ENCODE measurements around the gene CUZD1. TPM values are rescaled to one million over a fixed set of nuclear protein-coding genes. Genes with fewer than 3 reads are reported as not detected.

CUZD1 gene
- total and polyA plus RNA-seq, 2 of the 4 experiments (the other 2 are of a cell fraction), result 0.36 to 0.67 TPM

- H3K4me2 ChIP-seq (ENCODE audit: low read depth, low read length), result no peak overlapping the region
- no peak overlapping the region for H2BK120ac ChIP-seq (ENCODE audit: low read depth, low read length)
- no peaks in the 10 kb centered on the region for H3K9me3 ChIP-seq (ENCODE audit: control insufficient read depth, insufficient read depth, low read length)
- no peaks in the 10 kb centered on the region for H3K79me1 ChIP-seq (ENCODE audit: low read depth in 1 of 2, low read length in 2 of 2)
- H3K4ac ChIP-seq (ENCODE audit: low read depth, low read length), result no peak overlapping the region
- ATAC-seq (ENCODE audit: low read depth) (no peak), DNase-seq (no peak)
- H3K18ac ChIP-seq (ENCODE audit: low read depth, low read length), result no peak overlapping the region
- BruUV-seq (replicated peaks), result no TSS peak
- no peak overlapping the region for H3K23ac ChIP-seq (ENCODE audit: low read depth, low read length)
- no peaks in the 10 kb centered on the region for H4K20me1 ChIP-seq (ENCODE audit: insufficient read depth, low read length)
- POLR2A ChIA-PET (ENCODE audit: unreplicated experiment), result no interaction called here
- H2AK9ac ChIP-seq (replicated peaks; ENCODE audit: low read depth, low read length, poor library complexity), result no peak overlapping the region
- dilution Hi-C loops (cut with HindIII; ENCODE audit: low sequenced_read_pairs, unreplicated experiment), result no loop called here
- in situ Hi-C loops (cut with MboI; ENCODE audit: low sequenced_read_pairs), result no loop called here
- no peak overlapping the region for H2BK20ac ChIP-seq (ENCODE audit: low read depth, low read length)
- no peak overlapping the region for H2AK5ac ChIP-seq (ENCODE audit: low read depth, low read length)
- H3K27me3 ChIP-seq (ENCODE audit: control insufficient read depth, insufficient read depth, low read length), result peaks cover 2% of the 10 kb centered on the region
- H3K4me1 ChIP-seq (ENCODE audit: control insufficient read depth, insufficient read depth, low read length), result no peaks in the 10 kb centered on the region
- no peaks in the 10 kb centered on the region; the same call in 1 of the 2 replicates for H3K36me3 ChIP-seq (ENCODE audit: control insufficient read depth, insufficient read depth, low read length)
- no peak overlapping the region for H3K9ac ChIP-seq (ENCODE audit: low read depth, low read length)
- no peak overlapping the region for H3K56ac ChIP-seq (ENCODE audit: extremely low read depth, insufficient read depth, low read length)
- CTCF ChIA-PET, result no interaction called here
- no peak for TF ChIP-seq MAZ (IDR thresholded peaks at IDR 0.05; ENCODE audit: borderline replicate concordance, low read depth, low read length)
- TF ChIP-seq SMC3 (IDR thresholded peaks at IDR 0.05; ENCODE audit: low read depth, low read length), result no peak
- no peak for TF ChIP-seq RAD21 (IDR thresholded peaks at IDR 0.05; ENCODE audit: low read length)
- no peak for TF ChIP-seq POLR2A (IDR thresholded peaks at IDR 0.05; ENCODE audit: low read depth, low read length)
- TF ChIP-seq, protein P1, sequence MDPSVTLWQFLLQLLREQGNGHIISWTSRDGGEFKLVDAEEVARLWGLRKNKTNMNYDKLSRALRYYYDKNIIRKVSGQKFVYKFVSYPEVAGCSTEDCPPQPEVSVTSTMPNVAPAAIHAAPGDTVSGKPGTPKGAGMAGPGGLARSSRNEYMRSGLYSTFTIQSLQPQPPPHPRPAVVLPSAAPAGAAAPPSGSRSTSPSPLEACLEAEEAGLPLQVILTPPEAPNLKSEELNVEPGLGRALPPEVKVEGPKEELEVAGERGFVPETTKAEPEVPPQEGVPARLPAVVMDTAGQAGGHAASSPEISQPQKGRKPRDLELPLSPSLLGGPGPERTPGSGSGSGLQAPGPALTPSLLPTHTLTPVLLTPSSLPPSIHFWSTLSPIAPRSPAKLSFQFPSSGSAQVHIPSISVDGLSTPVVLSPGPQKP (IDR thresholded peaks at IDR 0.05; ENCODE audit: borderline replicate concordance, low read depth, low read length), result no peak
- TF ChIP-seq RFX5 (IDR thresholded peaks at IDR 0.05; ENCODE audit: low read depth, low read length), result no peak
- TF ChIP-seq, protein P2, sequence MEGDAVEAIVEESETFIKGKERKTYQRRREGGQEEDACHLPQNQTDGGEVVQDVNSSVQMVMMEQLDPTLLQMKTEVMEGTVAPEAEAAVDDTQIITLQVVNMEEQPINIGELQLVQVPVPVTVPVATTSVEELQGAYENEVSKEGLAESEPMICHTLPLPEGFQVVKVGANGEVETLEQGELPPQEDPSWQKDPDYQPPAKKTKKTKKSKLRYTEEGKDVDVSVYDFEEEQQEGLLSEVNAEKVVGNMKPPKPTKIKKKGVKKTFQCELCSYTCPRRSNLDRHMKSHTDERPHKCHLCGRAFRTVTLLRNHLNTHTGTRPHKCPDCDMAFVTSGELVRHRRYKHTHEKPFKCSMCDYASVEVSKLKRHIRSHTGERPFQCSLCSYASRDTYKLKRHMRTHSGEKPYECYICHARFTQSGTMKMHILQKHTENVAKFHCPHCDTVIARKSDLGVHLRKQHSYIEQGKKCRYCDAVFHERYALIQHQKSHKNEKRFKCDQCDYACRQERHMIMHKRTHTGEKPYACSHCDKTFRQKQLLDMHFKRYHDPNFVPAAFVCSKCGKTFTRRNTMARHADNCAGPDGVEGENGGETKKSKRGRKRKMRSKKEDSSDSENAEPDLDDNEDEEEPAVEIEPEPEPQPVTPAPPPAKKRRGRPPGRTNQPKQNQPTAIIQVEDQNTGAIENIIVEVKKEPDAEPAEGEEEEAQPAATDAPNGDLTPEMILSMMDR (conservative IDR thresholded peaks at IDR 0.05; ENCODE audit: low read depth, low read length), result no peak
- TF ChIP-seq FOS (IDR thresholded peaks at IDR 0.05; ENCODE audit: low read depth, low read length), result no peak
- TF ChIP-seq MXI1 (IDR thresholded peaks at IDR 0.05; ENCODE audit: borderline replicate concordance, low read depth, low read length), result no peak
- no peak for TF ChIP-seq RCOR1 (IDR thresholded peaks at IDR 0.05; ENCODE audit: insufficient replicate concordance, low read length)
- TF ChIP-seq USF2 (IDR thresholded peaks at IDR 0.05; ENCODE audit: low read depth, low read length), result no peak
- no peak for TF ChIP-seq BHLHE40 (IDR thresholded peaks at IDR 0.05; ENCODE audit: low read depth, low read length)
- TF ChIP-seq MAFK (IDR thresholded peaks at IDR 0.05; ENCODE audit: low read depth, low read length), result no peak
- TF ChIP-seq CHD1 (IDR thresholded peaks at IDR 0.05; ENCODE audit: low read depth, low read length), result no peak
- no peak for TF ChIP-seq NFE2L2 (IDR thresholded peaks at IDR 0.05; ENCODE audit: low read depth, low read length)
- TF ChIP-seq CEBPB (IDR thresholded peaks at IDR 0.05; ENCODE audit: low read depth, low read length), result no peak
- no peak overlapping the region for H4K91ac ChIP-seq (ENCODE audit: insufficient read depth, low read depth, low read length)
- no peak overlapping the region for H2BK15ac ChIP-seq (ENCODE audit: low read depth, low read length)
- H2AFZ ChIP-seq (replicated peaks; ENCODE audit: low read length, poor library complexity), result no peak overlapping the region
- no peak overlapping the region for H4K8ac ChIP-seq (ENCODE audit: low read depth in 2 of 2, low read length in 2 of 2)
- no CpG with 5 or more reads among the region's 7 CpGs for WGBS, 2 experiments (ENCODE audit: extremely low coverage in 2 of 2, insufficient read length in 1 of 2)
- H3K27ac ChIP-seq (ENCODE audit: insufficient read depth, low read length), result no peak overlapping the region
- H3K9me1 ChIP-seq (ENCODE audit: insufficient read depth, low read length), result no peaks in the 10 kb centered on the region
- intact Hi-C loops (cut with micrococcal nuclease), result no loop called here
- no peak overlapping the region for H4K5ac ChIP-seq (ENCODE audit: low read depth, low read length)
- H3K14ac ChIP-seq (replicated peaks; ENCODE audit: low read depth, low read length), result no peak overlapping the region
- no peak overlapping the region for H3K4me3 ChIP-seq (ENCODE audit: insufficient read depth, low read depth, low read length)
- H2BK5ac ChIP-seq (ENCODE audit: low read depth, low read length, poor library complexity, severe bottlenecking), result no peak overlapping the region
Measured at GRCh38 chr10:122830273-122830964, 15.2 kb downstream of the CUZD1 start.
